K562 (cell line): ENCODE measurements around the gene PSRC1. TPM values are rescaled to one million over a fixed set of nuclear protein-coding genes. Genes with fewer than 3 reads are reported as not detected.

Experiments used
- ATAC-seq: fragments of 200-7000 bp; cut with Tn5 transposase; 3 replicates; pipeline ENCODE4 v1.9.1; 2020; ENCODE audit warnings: moderate library complexity
- BruUV-seq: library from RNA; stranded (reverse); fragments of 400-500 nt; replicated peaks from 2 replicates; lab custom pipeline; 2021; lab: Mats Ljungman, UMichigan
- CTCF ChIA-PET: fragments of 300-600 bp; formaldehyde crosslinking; extraction: SDS; loops from one replicate; lab custom pipeline; 2021; ENCODE audit warnings: low intra/inter-chr PET ratio; lab: Yijun Ruan, JAX
- POLR2A ChIA-PET: fragments of 300-600, 350-650 bp; sonication (Branson Sonifier 250); formaldehyde crosslinking; extraction: SDS; loops from one replicate; lab custom pipeline; 2021; ENCODE audit warnings: antibody characterized with exemption, inconsistent platforms; lab: Yijun Ruan, JAX
- DNase-seq, 4 experiments: peaks; one replicate each; pipeline versions ENCODE4 v3.0.0 to v3.0.0-alpha.2; 2011 to 2018; ENCODE audit warnings: low spot score in 3 of 4, mixed read lengths in 3 of 4; ENCODE audit errors: extremely low read depth in 1 of 4
- FAIRE-seq: peaks from 2 replicates; lab custom pipeline; 2011; peaks lifted over from hg19 to GRCh38; lab: Jason Lieb, UNC
- H2AFZ ChIP-seq: 2 replicates; pipeline ENCODE4 v1.6.0; 2011; ENCODE audit warnings: low read depth, low read length, control low read depth, inconsistent platforms
- H3K27ac ChIP-seq: fragments of 200-600 bp; 3 replicates; pipeline ENCODE4 v1.8.0; 2011; ENCODE audit warnings: low read depth, mild to moderate bottlenecking, control low read depth, inconsistent platforms, low read length, moderate library complexity, mixed read lengths; ENCODE audit errors: extremely low read depth
- H3K27me3 ChIP-seq, 2 experiments: fragments of 300-600 bp in 1 of 2; 2 replicates in 1 of 2; 3 replicates in 1 of 2; pipeline versions ENCODE4 v1.6.0 to v1.8.0; 2011; ENCODE audit warnings: inconsistent platforms in 2 of 2, low read length in 2 of 2, mild to moderate bottlenecking in 1 of 2, mixed read lengths in 1 of 2, moderate library complexity in 1 of 2; ENCODE audit not compliant: control insufficient read depth in 2 of 2, insufficient read depth in 2 of 2
- H3K36me3 ChIP-seq: fragments of 300-600 bp; 3 replicates; pipeline ENCODE4 v1.8.0; 2011; ENCODE audit warnings: mild to moderate bottlenecking, low read length, inconsistent platforms; ENCODE audit not compliant: control insufficient read depth, insufficient read depth
- H3K4me1 ChIP-seq, 2 experiments: fragments of 200-600 bp in 1 of 2; replicated peaks in 1 of 2; 2 replicates in 1 of 2; 3 replicates in 1 of 2; pipeline versions ENCODE4 v1.5.1 to v1.8.0; 2011; ENCODE audit warnings: inconsistent platforms in 2 of 2, low read length in 2 of 2, mild to moderate bottlenecking in 1 of 2, mixed read lengths in 1 of 2, moderate library complexity in 1 of 2; ENCODE audit not compliant: control insufficient read depth in 2 of 2, insufficient read depth in 2 of 2
- H3K4me2 ChIP-seq: 2 replicates; pipeline ENCODE4 v1.6.1; 2011; ENCODE audit warnings: low read length, control low read depth, inconsistent platforms, mixed read lengths; ENCODE audit not compliant: insufficient read depth
- H3K4me3 ChIP-seq: fragments of 200-600 bp; sonication (generic), shearing (Covaris generic); 2 replicates; pipeline ENCODE4 v1.5.1; 2016; ENCODE audit warnings: control low read depth, inconsistent platforms
- H3K79me2 ChIP-seq: fragments of 200-600 bp; 3 replicates; pipeline ENCODE4 v1.8.0; 2011; ENCODE audit warnings: low read length, inconsistent platforms; ENCODE audit not compliant: control insufficient read depth, insufficient read depth
- H3K9ac ChIP-seq, 2 experiments: 2 replicates each; pipeline versions ENCODE4 v1.6.0 to v1.6.1; 2011; ENCODE audit warnings: low read depth in 2 of 2, low read length in 2 of 2, control low read depth in 1 of 2, inconsistent platforms in 1 of 2, mild to moderate bottlenecking in 1 of 2, mixed read lengths in 1 of 2; ENCODE audit not compliant: insufficient read depth in 1 of 2
- H3K9me1 ChIP-seq: one replicate; pipeline ENCODE4 v1.6.0; 2011; ENCODE audit warnings: inconsistent platforms, mild to moderate bottlenecking, low read length, moderate library complexity; ENCODE audit not compliant: control insufficient read depth, insufficient read depth
- H3K9me3 ChIP-seq: replicated peaks from 2 replicates; pipeline ENCODE4 v1.5.1; 2011; ENCODE audit warnings: low read depth, low read length, inconsistent platforms; ENCODE audit not compliant: control insufficient read depth, insufficient read depth
- H4K20me1 ChIP-seq: replicated peaks from 2 replicates; pipeline ENCODE4 v1.6.1; 2011; ENCODE audit warnings: low read length, inconsistent platforms, mixed read lengths; ENCODE audit not compliant: control insufficient read depth, insufficient read depth
- FOXM1 ChIP-seq, 2 experiments: fragments of 450-650 bp in 1 of 2; sonication (generic) in 1 of 2; formaldehyde crosslinking in 1 of 2; IDR thresholded peaks; 2 replicates each; pipeline versions ENCODE4 v1.6.1 to v1.9.0; 2017 to 2022; ENCODE audit warnings: low read depth in 2 of 2, mild to moderate bottlenecking in 2 of 2, missing genetic modification reagents in 1 of 2, moderate library complexity in 1 of 2
- JUN ChIP-seq, 2 experiments: sonication (generic) in 1 of 2; formaldehyde crosslinking in 1 of 2; IDR thresholded peaks; 2 replicates each; pipeline versions ENCODE4 v1.6.1 to v1.8.0; 2012 to 2022; ENCODE audit warnings: borderline replicate concordance in 2 of 2, mild to moderate bottlenecking in 2 of 2, improper control_type of control experiment in 1 of 2, low read depth in 1 of 2, low read length in 1 of 2, missing genetic modification reagents in 1 of 2
- MYNN ChIP-seq, 2 experiments: sonication (generic); formaldehyde crosslinking in 1 of 2; IDR thresholded peaks; 2 replicates each; pipeline versions ENCODE4 v1.5.0 to v1.6.1; 2016 to 2020; ENCODE audit warnings: antibody characterized with exemption in 1 of 2, missing genetic modification reagents in 1 of 2
- POLR2AphosphoS2 ChIP-seq: IDR thresholded peaks from 2 replicates; pipeline ENCODE4 v1.6.1; 2012; ENCODE audit warnings: low read length, improper control_type of control experiment
- RBM22 ChIP-seq: fragments of 200-400 bp; formaldehyde crosslinking; IDR thresholded peaks from 2 replicates; pipeline ENCODE4 v1.6.1; 2018; ENCODE audit warnings: low read length, low read depth; ENCODE audit not compliant: poor library complexity, severe bottlenecking
- SMC3 ChIP-seq: conservative IDR thresholded peaks from 2 replicates; pipeline ENCODE4 v1.6.1; 2011; ENCODE audit warnings: low read depth, low read length, improper control_type of control experiment; ENCODE audit not compliant: insufficient read depth
- ZNF41 ChIP-seq: fragments of 250-450 bp; sonication (Bioruptor Pico); conservative IDR thresholded peaks from 2 replicates; pipeline ENCODE4 v1.4.0; 2020; ENCODE audit warnings: mild to moderate bottlenecking
- ZNF436 ChIP-seq: fragments of 250-450, 450-650 bp; sonication (Bioruptor Pico); formaldehyde crosslinking; IDR thresholded peaks from 2 replicates; pipeline ENCODE4 v1.7.0; 2020; ENCODE audit warnings: mild to moderate bottlenecking
- WGBS: fragments of 100-300 bp; shearing (Covaris generic); methylation state at CpG from one replicate; pipeline ENCODE4 v1.1.6; 2016; ENCODE audit warnings: low coverage, mixed read lengths; ENCODE audit not compliant: insufficient coverage; ENCODE audit errors: missing lambda C conversion rate; 5-methylcytosine and 5-hydroxymethylcytosine counted together
- in situ Hi-C: fragments of 300-500 bp; cut with MboI; formaldehyde crosslinking; loops from 4 replicates; pipeline ENCODE4 v1.15.0; 2018; ENCODE audit warnings: inconsistent platforms, mixed read lengths
- intact Hi-C: fragments of 100-400 bp; cut with micrococcal nuclease; formaldehyde crosslinking; loops from 2 replicates; pipeline ENCODE4 v1.14.2; 2022
- polyA plus RNA-seq, 8 experiments: library from polyadenylated mRNA; depleted of rRNA in 4 of 8; stranded (reverse) in 5 of 8; unstranded in 3 of 8; fragments of >200 nt; fragmentation: Nextera tagmentation in 2 of 8; fragmentation: Illumina TruSeq in 1 of 8; extraction: Ambion mirVana in 2 of 8; extraction: Trizol in 1 of 8; gene quantifications; 2 replicates each; pipeline versions ENCODE4 v1.2.1 to v1.2.3, GENCODE V29; 2011 to 2014; ENCODE audit warnings: inconsistent platforms in 1 of 8, missing spikeins in 1 of 8
- total RNA-seq, 7 experiments: library from RNA; depleted of rRNA in 6 of 7; stranded (reverse); fragments of >200 nt in 6 of 7; fragmentation: Illumina TruSeq in 2 of 7; extraction: Trizol in 2 of 7; gene quantifications; 2 replicates each; pipeline versions ENCODE4 v1.2.1 to v1.2.3, GENCODE V29; 2011 to 2021; ENCODE audit warnings: low replicate concordance in 1 of 7
- TF ChIP-seq, protein P1 (sequence below): fragments of 450-650 bp; formaldehyde crosslinking; IDR thresholded peaks from 2 replicates; pipeline ENCODE4 v1.4.0; 2020; ENCODE audit warnings: mild to moderate bottlenecking, moderate library complexity
- TF ChIP-seq, protein P2 (sequence below), 3 experiments: fragments of 200-800 bp in 1 of 3; sonication (Bioruptor generic) in 1 of 3; sonication (generic) in 1 of 3; formaldehyde crosslinking in 1 of 3; IDR thresholded peaks; 2 replicates each; pipeline versions ENCODE4 v1.6.1 to v1.8.0; 2016 to 2022; ENCODE audit warnings: mild to moderate bottlenecking in 2 of 3, missing compliant biosample characterization in 2 of 3, missing genetic modification characterization in 2 of 3, missing genetic modification reagents in 1 of 3
- TF ChIP-seq, protein P3 (sequence below): fragments of 450-650 bp; IDR thresholded peaks from 2 replicates; pipeline ENCODE4 v1.7.1; 2018; ENCODE audit warnings: mild to moderate bottlenecking, low read depth; ENCODE audit not compliant: partially characterized antibody

The PSRC1 gene
- total and polyA plus RNA-seq, 9 of the 15 experiments (the other 6 are each of a cell fraction or from before 2014, with no cell fraction given), result 6.5 to 65.2 (median 39.3) TPM

DNA sequence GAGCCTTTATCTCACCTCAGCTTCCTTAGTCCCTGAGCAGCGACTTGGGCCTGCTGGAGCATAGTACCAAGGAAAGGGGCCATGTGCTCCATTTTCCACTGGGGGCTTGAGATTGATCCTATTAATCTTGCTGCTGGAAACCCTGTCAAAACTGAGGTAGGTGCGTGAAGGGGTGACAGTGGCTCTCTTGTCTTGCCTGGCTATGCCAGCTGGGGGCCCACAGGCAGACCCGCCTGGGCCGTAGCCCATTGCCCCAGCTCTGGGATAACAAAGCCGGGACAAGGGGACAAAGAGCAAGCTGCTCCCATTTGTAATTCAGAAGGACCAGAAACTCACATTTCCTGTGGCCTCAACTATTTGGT lies 43.9 kb downstream of the PSRC1 start (continued):
- TF ChIP-seq FOXM1 (IDR thresholded peaks at IDR 0.05; ENCODE audit: low read depth), result no peak
- no peak for TF ChIP-seq FOXM1 (CRISPR knock-in tag; IDR thresholded peaks at IDR 0.05; ENCODE audit: low read depth)
- TF ChIP-seq RBM22, result peak; percentile 12
- 0 out of 2 replicates have a peak, but pooled peaks have one; percentile 12 for TF ChIP-seq MYNN (IDR thresholded peaks at IDR 0.05)
- no peak for TF ChIP-seq MYNN (CRISPR knock-in tag; IDR thresholded peaks at IDR 0.05)
- TF ChIP-seq JUN (IDR thresholded peaks at IDR 0.05; ENCODE audit: borderline replicate concordance, low read depth, low read length), result no peak
- no peak for TF ChIP-seq JUN (CRISPR knock-in tag; IDR thresholded peaks at IDR 0.05; ENCODE audit: borderline replicate concordance)

DNA sequence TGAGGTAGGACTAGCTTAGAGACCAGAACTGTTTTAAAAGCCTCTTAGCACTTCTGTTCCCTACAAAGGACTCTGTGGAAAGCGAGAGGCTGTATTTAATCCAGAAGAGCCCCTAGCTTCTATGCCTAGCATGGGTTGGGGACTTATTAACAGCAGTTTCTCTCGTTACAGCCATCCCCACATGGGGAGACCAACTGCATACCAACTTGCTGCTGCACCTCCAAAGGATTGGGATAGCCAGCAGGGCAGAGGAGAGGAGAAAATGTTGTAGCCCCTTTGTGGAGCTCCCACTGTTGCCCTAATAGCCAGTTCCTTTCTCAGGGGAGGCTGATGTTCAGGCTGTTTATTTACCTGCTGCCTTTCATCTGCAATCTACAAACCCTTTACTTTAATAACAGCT lies 44.6 kb downstream of the PSRC1 start:
- CTCF ChIA-PET, result no interaction called here

More for the DNA sequence above, 44.6 kb downstream of the PSRC1 start:
- in situ Hi-C loops, result no loop called here
- FAIRE-seq (no peak), DNase-seq (no peak), ATAC-seq (no peak)
- POLR2A ChIA-PET, result interaction anchor here (0.6 to 4.9 kb wide), 11 partner anchors 9 to 166 kb away, joined by 3 to 53 read pairs (median 7); partner anchors contain the start of genes CELSR2 and SARS1
- Histone ChIP-seq H3K9me3 (no peaks in the 10 kb centered on the region), H3K4me1 (peaks cover 15 to 28% of the 10 kb centered on the region in 2 experiments; a peak in 4 of 5 replicates), H3K9me1 (no peaks in the 10 kb centered on the region), H3K36me3 (peaks cover 53% of the 10 kb centered on the region), H3K9ac (no peak overlapping the region), H4K20me1 (peaks cover 11% of the 10 kb centered on the region), H3K27me3 (no peaks in the 10 kb centered on the region), H3K79me2 (no peaks in the 10 kb centered on the region), H3K4me3 (no peak overlapping the region), H3K27ac (no peak overlapping the region), H3K4me2 (no peak overlapping the region), H2AFZ (no peak overlapping the region)
- intact Hi-C loops, result loop anchor here (2.0 kb wide), 1 partner anchor 38 kb away; no protein-coding TSS in a partner anchor
- no TSS peak for BruUV-seq
- 82% methylated on average over 2 of the region's 2 CpGs for whole genome bisulfite sequencing
- TF ChIP-seq ZNF436 (CRISPR knock-in tag) (0 out of 2 replicates have a peak, but pooled peaks have one; percentile 22), SMC3 (no peak), POLR2AphosphoS2 (0 out of 2 replicates have a peak, but pooled peaks have one; percentile 20), ZNF41 (0 out of 2 replicates have a peak, but pooled peaks have one; percentile 38)
- TF ChIP-seq, protein P1, sequence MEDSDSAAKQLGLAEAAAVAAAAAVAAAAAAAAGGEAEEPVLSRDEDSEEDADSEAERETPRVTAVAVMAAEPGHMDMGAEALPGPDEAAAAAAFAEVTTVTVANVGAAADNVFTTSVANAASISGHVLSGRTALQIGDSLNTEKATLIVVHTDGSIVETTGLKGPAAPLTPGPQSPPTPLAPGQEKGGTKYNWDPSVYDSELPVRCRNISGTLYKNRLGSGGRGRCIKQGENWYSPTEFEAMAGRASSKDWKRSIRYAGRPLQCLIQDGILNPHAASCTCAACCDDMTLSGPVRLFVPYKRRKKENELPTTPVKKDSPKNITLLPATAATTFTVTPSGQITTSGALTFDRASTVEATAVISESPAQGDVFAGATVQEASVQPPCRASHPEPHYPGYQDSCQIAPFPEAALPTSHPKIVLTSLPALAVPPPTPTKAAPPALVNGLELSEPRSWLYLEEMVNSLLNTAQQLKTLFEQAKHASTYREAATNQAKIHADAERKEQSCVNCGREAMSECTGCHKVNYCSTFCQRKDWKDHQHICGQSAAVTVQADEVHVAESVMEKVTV (CRISPR knock-in tag), result 0 out of 2 replicates have a peak, but pooled peaks have one; percentile 5
- TF ChIP-seq, protein P2, sequence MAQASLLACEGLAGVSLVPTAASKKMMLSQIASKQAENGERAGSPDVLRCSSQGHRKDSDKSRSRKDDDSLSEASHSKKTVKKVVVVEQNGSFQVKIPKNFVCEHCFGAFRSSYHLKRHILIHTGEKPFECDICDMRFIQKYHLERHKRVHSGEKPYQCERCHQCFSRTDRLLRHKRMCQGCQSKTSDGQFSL (CRISPR knock-in tag; IDR thresholded peaks at IDR 0.05), result no peak
- TF ChIP-seq, protein P2 (tag; IDR thresholded peaks at IDR 0.05), result no peak
- TF ChIP-seq, protein P3, sequence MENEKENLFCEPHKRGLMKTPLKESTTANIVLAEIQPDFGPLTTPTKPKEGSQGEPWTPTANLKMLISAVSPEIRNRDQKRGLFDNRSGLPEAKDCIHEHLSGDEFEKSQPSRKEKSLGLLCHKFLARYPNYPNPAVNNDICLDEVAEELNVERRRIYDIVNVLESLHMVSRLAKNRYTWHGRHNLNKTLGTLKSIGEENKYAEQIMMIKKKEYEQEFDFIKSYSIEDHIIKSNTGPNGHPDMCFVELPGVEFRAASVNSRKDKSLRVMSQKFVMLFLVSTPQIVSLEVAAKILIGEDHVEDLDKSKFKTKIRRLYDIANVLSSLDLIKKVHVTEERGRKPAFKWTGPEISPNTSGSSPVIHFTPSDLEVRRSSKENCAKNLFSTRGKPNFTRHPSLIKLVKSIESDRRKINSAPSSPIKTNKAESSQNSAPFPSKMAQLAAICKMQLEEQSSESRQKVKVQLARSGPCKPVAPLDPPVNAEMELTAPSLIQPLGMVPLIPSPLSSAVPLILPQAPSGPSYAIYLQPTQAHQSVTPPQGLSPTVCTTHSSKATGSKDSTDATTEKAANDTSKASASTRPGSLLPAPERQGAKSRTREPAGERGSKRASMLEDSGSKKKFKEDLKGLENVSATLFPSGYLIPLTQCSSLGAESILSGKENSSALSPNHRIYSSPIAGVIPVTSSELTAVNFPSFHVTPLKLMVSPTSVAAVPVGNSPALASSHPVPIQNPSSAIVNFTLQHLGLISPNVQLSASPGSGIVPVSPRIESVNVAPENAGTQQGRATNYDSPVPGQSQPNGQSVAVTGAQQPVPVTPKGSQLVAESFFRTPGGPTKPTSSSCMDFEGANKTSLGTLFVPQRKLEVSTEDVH, result peak; percentile 22
